ENCODE measurements around the gene GTPBP1. TPM values are rescaled to one million over a fixed set of nuclear protein-coding genes. Genes with fewer than 3 reads are reported as not detected.
A peak's percentile ranks its signal among the peaks of the same experiment; 100 is the strongest.

The GTPBP1 gene
- total and polyA plus RNA-seq, 2 of the 13 experiments (the other 11 are each of a cell fraction or from before 2014, with no cell fraction given): 22.3 to 27.0 TPM

- TF ChIP-seq ATF7 (IDR thresholded peaks at IDR 0.05): no peak
- TF ChIP-seq ATF7 (CRISPR knock-in tag; IDR thresholded peaks at IDR 0.05): no peak; the same call in 1 of the 2 replicates
- 0 out of 2 replicates have a peak, but pooled peaks have one; percentile 28 for TF ChIP-seq PRDM15 (CRISPR knock-in tag; IDR thresholded peaks at IDR 0.05)
- TF ChIP-seq ZNF205 (CRISPR knock-in tag; IDR thresholded peaks at IDR 0.05): no peak
- peak; percentile 61 for TF ChIP-seq ZNF629 (CRISPR knock-in tag; conservative IDR thresholded peaks at IDR 0.05)
- TF ChIP-seq MLLT10 (CRISPR knock-in tag; IDR thresholded peaks at IDR 0.05): no peak
- no peak for TF ChIP-seq MBNL3 (CRISPR knock-in tag; conservative IDR thresholded peaks at IDR 0.05)
- no peak for TF ChIP-seq SP140L (CRISPR knock-in tag; IDR thresholded peaks at IDR 0.05; ENCODE audit: borderline replicate concordance)
- TF ChIP-seq TFE3 (CRISPR knock-in tag; IDR thresholded peaks at IDR 0.05): peak; percentile 51; the same call in 1 of the 2 replicates
- peak; percentile 82 for TF ChIP-seq ZNF747 (CRISPR knock-in tag; IDR thresholded peaks at IDR 0.05; ENCODE audit: borderline replicate concordance)
- TF ChIP-seq NR2F2 (IDR thresholded peaks at IDR 0.05; ENCODE audit: borderline replicate concordance, low read depth): no peak; the same call in 1 of the 2 replicates
- TF ChIP-seq KDM3A (CRISPR knock-in tag; IDR thresholded peaks at IDR 0.05; ENCODE audit: low read depth): no peak
- TF ChIP-seq ZFP36 (IDR thresholded peaks at IDR 0.05; ENCODE audit: borderline replicate concordance, low read depth, low read length, partially characterized antibody): no peak
- no peak; the same call in 1 of the 2 replicates for TF ChIP-seq SRF (IDR thresholded peaks at IDR 0.05; ENCODE audit: low read depth, low read length)
- TF ChIP-seq NCOR1 (IDR thresholded peaks at IDR 0.05; ENCODE audit: borderline replicate concordance, low read length): peak; percentile 64; the same call in 1 of the 2 replicates
- TF ChIP-seq DNMT3B (CRISPR knock-in tag; conservative IDR thresholded peaks at IDR 0.05): no peak
- peak; percentile 87 for TF ChIP-seq MTA1 (CRISPR knock-in tag; IDR thresholded peaks at IDR 0.05; ENCODE audit: borderline replicate concordance)
- TF ChIP-seq ZNF772 (CRISPR knock-in tag; IDR thresholded peaks at IDR 0.05): peak; percentile 79; the same call in 1 of the 2 replicates
- TF ChIP-seq NR0B2 (CRISPR knock-in tag; IDR thresholded peaks at IDR 0.05): peak; percentile 76; the same call in 1 of the 2 replicates
- TF ChIP-seq ZNF230 (CRISPR knock-in tag; IDR thresholded peaks at IDR 0.05): 0 out of 2 replicates have a peak, but pooled peaks have one; percentile 46
- peak; percentile 53; the same call in 1 of the 2 replicates for TF ChIP-seq ZNF792 (CRISPR knock-in tag; IDR thresholded peaks at IDR 0.05)
- peak; percentile 34 to 66; a peak in 1 of 4 replicates for TF ChIP-seq HMGXB4 (CRISPR knock-in tag; IDR thresholded peaks at IDR 0.05; ENCODE audit: borderline replicate concordance in 1 of 2, low read depth in 1 of 2)
Measured at GRCh38 chr22:38755155-38755910, 49.6 kb downstream of the GTPBP1 start (continued).
